ENCODE measurements around the gene RAB43. TPM values are rescaled to one million over a fixed set of nuclear protein-coding genes. Genes with fewer than 3 reads are reported as not detected.

Gene RAB43
- total RNA-seq, 1 donor from 2014 or later: 58.0 TPM

GRCh38 chr3:129060276-129061022, 61.2 kb downstream of the RAB43 start, which contains the start of gene GP9:
TSS of gene GP9 (plus strand) at chr3:129060779. CDS start at chr3:129061740, 961 bp downstream.
- H3K4me3 ChIP-seq (ENCODE audit: low read depth, low read length): no peak within 1 kb of the TSS
- no peak for DNase-seq (ENCODE audit: low read depth)
- TF ChIP-seq, protein P1, sequence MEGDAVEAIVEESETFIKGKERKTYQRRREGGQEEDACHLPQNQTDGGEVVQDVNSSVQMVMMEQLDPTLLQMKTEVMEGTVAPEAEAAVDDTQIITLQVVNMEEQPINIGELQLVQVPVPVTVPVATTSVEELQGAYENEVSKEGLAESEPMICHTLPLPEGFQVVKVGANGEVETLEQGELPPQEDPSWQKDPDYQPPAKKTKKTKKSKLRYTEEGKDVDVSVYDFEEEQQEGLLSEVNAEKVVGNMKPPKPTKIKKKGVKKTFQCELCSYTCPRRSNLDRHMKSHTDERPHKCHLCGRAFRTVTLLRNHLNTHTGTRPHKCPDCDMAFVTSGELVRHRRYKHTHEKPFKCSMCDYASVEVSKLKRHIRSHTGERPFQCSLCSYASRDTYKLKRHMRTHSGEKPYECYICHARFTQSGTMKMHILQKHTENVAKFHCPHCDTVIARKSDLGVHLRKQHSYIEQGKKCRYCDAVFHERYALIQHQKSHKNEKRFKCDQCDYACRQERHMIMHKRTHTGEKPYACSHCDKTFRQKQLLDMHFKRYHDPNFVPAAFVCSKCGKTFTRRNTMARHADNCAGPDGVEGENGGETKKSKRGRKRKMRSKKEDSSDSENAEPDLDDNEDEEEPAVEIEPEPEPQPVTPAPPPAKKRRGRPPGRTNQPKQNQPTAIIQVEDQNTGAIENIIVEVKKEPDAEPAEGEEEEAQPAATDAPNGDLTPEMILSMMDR (IDR thresholded peaks at IDR 0.05; ENCODE audit: insufficient read depth, low read length, poor library complexity, severe bottlenecking): no peak
- no peaks in the 10 kb centered on the region for H3K36me3 ChIP-seq (ENCODE audit: control insufficient read depth, insufficient read depth, low read length)
- peaks cover 17% of the 10 kb centered on the region for H3K27me3 ChIP-seq (ENCODE audit: control insufficient read depth, insufficient read depth, low read length)

DNA sequence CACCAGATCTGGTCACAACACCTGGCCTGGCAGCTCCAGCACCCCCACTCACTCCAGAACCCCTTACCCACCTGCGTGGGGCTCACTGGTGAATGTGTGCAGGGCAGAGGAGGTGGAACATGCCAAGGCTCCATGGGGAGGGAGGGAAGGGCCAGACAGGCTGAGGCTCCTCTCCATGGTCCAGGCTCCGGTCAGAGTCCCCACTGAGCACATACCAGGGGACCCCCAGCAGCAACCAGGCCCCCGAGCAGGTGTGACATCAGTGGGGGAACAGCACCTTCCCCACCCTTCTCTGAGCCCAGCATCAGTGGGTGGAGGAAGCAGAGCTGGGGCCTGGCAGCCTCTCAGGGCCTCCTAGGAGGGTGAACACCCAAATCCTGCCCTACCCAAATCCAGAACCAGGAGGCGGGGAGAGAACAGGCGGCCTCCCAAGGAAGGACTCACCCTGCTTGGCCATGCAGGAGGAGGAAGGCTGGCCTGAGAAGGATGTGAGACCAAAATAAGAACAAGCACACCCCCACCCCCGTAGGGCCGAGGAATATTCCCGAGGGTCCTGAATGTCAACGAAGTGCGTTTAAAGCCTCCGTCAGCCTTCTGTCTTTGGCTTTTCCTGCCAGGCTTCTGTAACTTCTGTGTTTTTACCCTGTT, 62.2 kb downstream of the RAB43 start:
- no peak overlapping the region for H3K4me3 ChIP-seq (ENCODE audit: low read depth, low read length)
- H3K27me3 ChIP-seq (ENCODE audit: control insufficient read depth, insufficient read depth, low read length): peaks cover 15% of the 10 kb centered on the region
- TF ChIP-seq, protein P1 (IDR thresholded peaks at IDR 0.05; ENCODE audit: insufficient read depth, low read length, poor library complexity, severe bottlenecking): no peak
- no peaks in the 10 kb centered on the region for H3K36me3 ChIP-seq (ENCODE audit: control insufficient read depth, insufficient read depth, low read length)
- no peak for DNase-seq (ENCODE audit: low read depth)

DNA sequence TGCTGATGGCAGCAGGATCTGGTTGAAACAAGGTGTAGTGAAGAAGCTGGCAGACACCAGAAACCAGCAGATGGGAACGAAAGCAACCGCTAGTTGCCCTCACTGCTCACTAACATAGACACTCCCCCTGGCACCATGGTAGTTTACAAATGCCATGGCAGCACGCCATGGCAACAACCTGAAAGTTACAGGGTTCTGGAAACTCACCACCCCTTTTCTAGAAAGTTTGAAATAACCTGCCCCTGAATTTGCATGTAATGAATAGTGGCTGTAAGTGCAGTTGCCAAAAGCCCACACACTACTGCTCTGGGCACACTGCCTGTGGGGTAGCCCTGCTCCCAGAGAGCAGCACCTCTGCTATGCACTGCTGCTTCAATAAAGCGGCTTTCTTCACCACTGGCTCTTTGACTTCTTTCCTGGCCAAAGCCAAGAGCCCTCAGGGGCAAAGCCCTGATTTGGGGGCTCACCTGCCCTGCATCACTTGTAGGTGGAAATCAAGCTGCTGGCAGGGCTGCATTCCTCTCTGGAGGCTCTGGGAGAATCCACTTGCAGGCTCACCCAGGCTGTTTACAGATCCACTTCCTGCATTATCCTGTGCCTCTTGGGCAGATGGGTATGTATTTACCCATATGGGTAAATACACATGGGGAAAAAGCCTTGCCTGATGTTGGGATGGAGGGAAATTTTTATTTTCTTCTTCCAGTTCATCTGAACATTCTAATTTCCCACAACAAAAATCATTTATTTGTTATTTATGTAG, 63.0 kb downstream of the RAB43 start:
- Histone ChIP-seq H3K36me3 (ENCODE audit: control insufficient read depth, insufficient read depth, low read length) (no peaks in the 10 kb centered on the region), H3K27me3 (ENCODE audit: control insufficient read depth, insufficient read depth, low read length) (peaks cover 15% of the 10 kb centered on the region), H3K4me3 (ENCODE audit: low read depth, low read length) (no peak overlapping the region)
- no peak for DNase-seq (ENCODE audit: low read depth)
- TF ChIP-seq, protein P1 (IDR thresholded peaks at IDR 0.05; ENCODE audit: insufficient read depth, low read length, poor library complexity, severe bottlenecking): no peak

DNA sequence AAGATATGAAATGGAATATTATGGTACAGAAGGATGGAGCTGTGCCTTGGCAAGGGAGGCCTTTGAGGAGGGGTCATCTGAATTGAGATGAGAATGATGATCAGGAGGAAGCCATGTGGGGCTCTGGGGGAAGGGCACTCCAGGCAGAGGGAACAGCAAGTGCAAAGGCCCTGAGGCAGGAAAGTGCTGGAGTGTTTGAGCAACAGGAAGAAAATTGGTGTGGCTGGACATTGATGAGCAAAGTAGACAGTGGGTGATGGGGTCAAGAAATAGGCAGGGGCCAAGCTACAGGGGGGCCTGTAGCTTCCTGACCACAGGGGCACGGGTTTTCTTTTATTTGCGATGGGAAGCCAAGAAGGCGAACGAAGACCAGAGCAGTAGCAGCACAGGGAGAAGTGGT, 64.4 kb downstream of the RAB43 start:
- no peaks in the 10 kb centered on the region for H3K36me3 ChIP-seq (ENCODE audit: control insufficient read depth, insufficient read depth, low read length)
- H3K4me3 ChIP-seq (ENCODE audit: low read depth, low read length): no peak overlapping the region
- peaks cover 15% of the 10 kb centered on the region for H3K27me3 ChIP-seq (ENCODE audit: control insufficient read depth, insufficient read depth, low read length)
- TF ChIP-seq, protein P1 (IDR thresholded peaks at IDR 0.05; ENCODE audit: insufficient read depth, low read length, poor library complexity, severe bottlenecking): no peak
- DNase-seq (ENCODE audit: low read depth): no peak

GRCh38 chr3:129056451-129057173, 65.0 kb downstream of the RAB43 start:
- no peaks in the 10 kb centered on the region for H3K36me3 ChIP-seq (ENCODE audit: control insufficient read depth, insufficient read depth, low read length)
- TF ChIP-seq, protein P1 (IDR thresholded peaks at IDR 0.05; ENCODE audit: insufficient read depth, low read length, poor library complexity, severe bottlenecking): no peak
- H3K27me3 ChIP-seq (ENCODE audit: control insufficient read depth, insufficient read depth, low read length): peaks cover 15% of the 10 kb centered on the region
- no peak for DNase-seq (ENCODE audit: low read depth)
- H3K4me3 ChIP-seq (ENCODE audit: low read depth, low read length): no peak overlapping the region

All from kidney epithelial cell (primary cell).